Measurements from ENCODE around the gene SLC4A11. TPM values are rescaled to one million over a fixed set of nuclear protein-coding genes. Genes with fewer than 3 reads are reported as not detected.

SLC4A11 gene
- total and polyA plus RNA-seq, 2 donors (not counting 1 experiment from before 2014, with no cell fraction given) = 0.56 to 1.7 TPM

DNA sequence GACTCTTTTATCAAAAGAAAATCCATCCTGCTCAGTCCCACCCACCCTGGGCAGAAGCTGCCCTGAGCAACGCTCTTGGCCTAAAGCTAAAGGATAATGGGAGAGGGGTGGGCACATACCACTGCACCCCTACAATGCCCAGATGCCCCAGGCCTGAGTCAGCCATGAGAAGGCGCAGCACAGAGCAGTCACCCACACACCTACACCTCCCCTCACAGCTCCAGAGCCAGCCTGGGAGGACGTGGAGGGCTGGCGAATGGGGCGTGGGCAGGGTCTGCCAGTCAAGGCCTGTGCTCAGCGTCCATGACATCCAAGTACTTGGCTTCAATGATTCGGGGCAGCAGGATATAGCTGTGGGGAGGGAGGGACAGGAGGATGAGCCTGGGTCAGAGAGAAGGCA lies 11.5 kb downstream of the SLC4A11 start:
- Histone ChIP-seq H2AFZ (ENCODE audit: low read length) (no peak overlapping the region), H3K4me2 (ENCODE audit: extremely low read depth, insufficient read depth, low read length) (no peak overlapping the region)
- DNase-seq (ENCODE audit: low read depth in 2 of 2) = peak in 1 of 2 donors; percentile 30

DNA sequence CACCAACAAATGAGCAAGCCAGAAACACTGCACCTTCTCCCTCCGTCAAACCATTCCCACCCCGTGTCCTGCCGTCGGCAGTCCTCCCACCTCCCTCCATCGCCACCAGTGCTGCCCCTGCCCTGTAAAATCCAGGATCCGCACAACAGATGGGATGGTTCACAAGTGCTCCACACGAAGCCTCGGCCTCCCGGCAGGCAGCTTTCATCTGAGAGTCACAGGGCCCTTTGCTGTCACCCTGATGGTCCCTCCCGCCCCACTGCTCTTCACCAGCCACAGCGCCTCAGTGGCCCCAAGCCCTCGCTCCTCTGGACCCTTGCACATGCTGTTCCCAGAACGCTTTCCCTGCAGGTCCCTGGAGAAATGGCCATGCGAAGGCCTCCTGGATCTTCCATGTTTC lies 12.1 kb downstream of the SLC4A11 start:
- no peaks in the 10 kb centered on the region for H3K4me1 ChIP-seq (ENCODE audit: control insufficient read depth, extremely low read depth, insufficient read depth, low read length)
- H3K27me3 ChIP-seq (ENCODE audit: control insufficient read depth, insufficient read depth, low read length) = no peaks in the 10 kb centered on the region
- H3K27ac ChIP-seq (ENCODE audit: insufficient read depth, low read length) = no peak overlapping the region
- no peaks in the 10 kb centered on the region for H4K20me1 ChIP-seq (ENCODE audit: control insufficient read depth, extremely low read depth, insufficient read depth, low read length)
- H3K9ac ChIP-seq (ENCODE audit: insufficient read depth, low read length) = no peak overlapping the region
- H2AFZ ChIP-seq (ENCODE audit: low read length) = no peak overlapping the region
- no peak for DNase-seq (ENCODE audit: low read depth in 2 of 2)
- TF ChIP-seq EZH2 (IDR thresholded peaks at IDR 0.05; ENCODE audit: low read length, missing control alignments) = no peak
- TF ChIP-seq, protein P1, sequence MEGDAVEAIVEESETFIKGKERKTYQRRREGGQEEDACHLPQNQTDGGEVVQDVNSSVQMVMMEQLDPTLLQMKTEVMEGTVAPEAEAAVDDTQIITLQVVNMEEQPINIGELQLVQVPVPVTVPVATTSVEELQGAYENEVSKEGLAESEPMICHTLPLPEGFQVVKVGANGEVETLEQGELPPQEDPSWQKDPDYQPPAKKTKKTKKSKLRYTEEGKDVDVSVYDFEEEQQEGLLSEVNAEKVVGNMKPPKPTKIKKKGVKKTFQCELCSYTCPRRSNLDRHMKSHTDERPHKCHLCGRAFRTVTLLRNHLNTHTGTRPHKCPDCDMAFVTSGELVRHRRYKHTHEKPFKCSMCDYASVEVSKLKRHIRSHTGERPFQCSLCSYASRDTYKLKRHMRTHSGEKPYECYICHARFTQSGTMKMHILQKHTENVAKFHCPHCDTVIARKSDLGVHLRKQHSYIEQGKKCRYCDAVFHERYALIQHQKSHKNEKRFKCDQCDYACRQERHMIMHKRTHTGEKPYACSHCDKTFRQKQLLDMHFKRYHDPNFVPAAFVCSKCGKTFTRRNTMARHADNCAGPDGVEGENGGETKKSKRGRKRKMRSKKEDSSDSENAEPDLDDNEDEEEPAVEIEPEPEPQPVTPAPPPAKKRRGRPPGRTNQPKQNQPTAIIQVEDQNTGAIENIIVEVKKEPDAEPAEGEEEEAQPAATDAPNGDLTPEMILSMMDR (conservative IDR thresholded peaks at IDR 0.05 in 1 of 2, IDR thresholded peaks at IDR 0.05 in 1 of 2; ENCODE audit: low read depth in 1 of 2, low read length in 2 of 2) = no peak
- no peak overlapping the region for H3K4me2 ChIP-seq (ENCODE audit: extremely low read depth, insufficient read depth, low read length)
- H3K4me3 ChIP-seq (replicated peaks in 1 of 4; ENCODE audit: control extremely low read depth in 1 of 4, insufficient read depth in 1 of 4, low read depth in 3 of 4, low read length in 4 of 4) = no peak overlapping the region
- H3K36me3 ChIP-seq (ENCODE audit: control insufficient read depth, insufficient read depth, low read length) = peaks cover 1% of the 10 kb centered on the region
- no peaks in the 10 kb centered on the region for H3K79me2 ChIP-seq (ENCODE audit: control insufficient read depth, insufficient read depth, low read length)
- no peaks in the 10 kb centered on the region for H3K9me3 ChIP-seq (ENCODE audit: control insufficient read depth, insufficient read depth, low read depth, low read length)

More for the DNA sequence above, 11.5 kb downstream of the SLC4A11 start:
- Histone ChIP-seq H3K9ac (ENCODE audit: insufficient read depth, low read length) (no peak overlapping the region), H3K79me2 (ENCODE audit: control insufficient read depth, insufficient read depth, low read length) (no peaks in the 10 kb centered on the region), H3K36me3 (ENCODE audit: control insufficient read depth, insufficient read depth, low read length) (peaks cover 1% of the 10 kb centered on the region), H3K9me3 (ENCODE audit: control insufficient read depth, insufficient read depth, low read depth, low read length) (no peaks in the 10 kb centered on the region), H3K4me3 (replicated peaks in 1 of 4; ENCODE audit: control extremely low read depth in 1 of 4, insufficient read depth in 1 of 4, low read depth in 3 of 4, low read length in 4 of 4) (no peak overlapping the region), H3K27ac (ENCODE audit: insufficient read depth, low read length) (no peak overlapping the region), H4K20me1 (ENCODE audit: control insufficient read depth, extremely low read depth, insufficient read depth, low read length) (no peaks in the 10 kb centered on the region), H3K4me1 (ENCODE audit: control insufficient read depth, extremely low read depth, insufficient read depth, low read length) (no peaks in the 10 kb centered on the region), H3K27me3 (ENCODE audit: control insufficient read depth, insufficient read depth, low read length) (no peaks in the 10 kb centered on the region)
- no peak for TF ChIP-seq EZH2 (IDR thresholded peaks at IDR 0.05; ENCODE audit: low read length, missing control alignments)
- TF ChIP-seq, protein P1 (conservative IDR thresholded peaks at IDR 0.05 in 1 of 2, IDR thresholded peaks at IDR 0.05 in 1 of 2; ENCODE audit: low read depth in 1 of 2, low read length in 2 of 2) = no peak

DNA sequence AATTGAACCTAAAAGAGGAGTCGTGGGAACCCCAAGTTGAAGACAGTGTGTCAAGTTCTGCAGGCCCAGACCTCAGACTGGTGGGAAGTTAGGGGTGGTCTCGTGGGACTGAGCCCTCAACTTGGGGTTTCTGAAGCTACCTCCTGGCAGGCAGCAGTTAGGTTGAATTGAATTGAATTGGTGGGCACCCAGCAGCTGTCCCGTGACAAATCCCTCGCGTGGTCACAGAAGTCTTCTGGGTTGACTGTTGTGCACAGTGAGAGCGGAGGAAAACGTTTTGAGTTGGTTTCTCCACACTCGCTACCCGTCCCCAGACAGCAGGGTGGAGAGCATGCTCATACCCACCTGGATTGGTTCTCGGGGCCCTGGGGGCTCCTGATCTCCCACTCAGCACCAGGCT lies 12.9 kb downstream of the SLC4A11 start:
- Histone ChIP-seq H3K9ac (ENCODE audit: insufficient read depth, low read length) (no peak overlapping the region), H3K79me2 (ENCODE audit: control insufficient read depth, insufficient read depth, low read length) (no peaks in the 10 kb centered on the region), H3K27ac (ENCODE audit: insufficient read depth, low read length) (no peak overlapping the region), H3K4me1 (ENCODE audit: control insufficient read depth, extremely low read depth, insufficient read depth, low read length) (no peaks in the 10 kb centered on the region), H2AFZ (ENCODE audit: low read length) (no peak overlapping the region), H4K20me1 (ENCODE audit: control insufficient read depth, extremely low read depth, insufficient read depth, low read length) (no peaks in the 10 kb centered on the region), H3K4me2 (ENCODE audit: extremely low read depth, insufficient read depth, low read length) (no peak overlapping the region), H3K4me3 (replicated peaks in 1 of 4; ENCODE audit: control extremely low read depth in 1 of 4, insufficient read depth in 1 of 4, low read depth in 3 of 4, low read length in 4 of 4) (no peak overlapping the region), H3K9me3 (ENCODE audit: control insufficient read depth, insufficient read depth, low read depth, low read length) (no peaks in the 10 kb centered on the region), H3K36me3 (ENCODE audit: control insufficient read depth, insufficient read depth, low read length) (peaks cover 1% of the 10 kb centered on the region), H3K27me3 (ENCODE audit: control insufficient read depth, insufficient read depth, low read length) (no peaks in the 10 kb centered on the region)
- no peak for DNase-seq (ENCODE audit: low read depth in 2 of 2)
- TF ChIP-seq, protein P1 (conservative IDR thresholded peaks at IDR 0.05 in 1 of 2, IDR thresholded peaks at IDR 0.05 in 1 of 2; ENCODE audit: low read depth in 1 of 2, low read length in 2 of 2) = no peak
- no peak for TF ChIP-seq EZH2 (IDR thresholded peaks at IDR 0.05; ENCODE audit: low read length, missing control alignments)

Data from fibroblast of lung (primary cell).